ENCODE measurements around the gene CREB3L4.
A peak's percentile ranks its signal among the peaks of the same experiment; 100 is the strongest.
"Not testable (repeated sequence)": the region's sequence is repeated elsewhere in the genome, so short reads cannot be mapped to it uniquely, and the experiment has no call there.

The CREB3L4 gene

DNA sequence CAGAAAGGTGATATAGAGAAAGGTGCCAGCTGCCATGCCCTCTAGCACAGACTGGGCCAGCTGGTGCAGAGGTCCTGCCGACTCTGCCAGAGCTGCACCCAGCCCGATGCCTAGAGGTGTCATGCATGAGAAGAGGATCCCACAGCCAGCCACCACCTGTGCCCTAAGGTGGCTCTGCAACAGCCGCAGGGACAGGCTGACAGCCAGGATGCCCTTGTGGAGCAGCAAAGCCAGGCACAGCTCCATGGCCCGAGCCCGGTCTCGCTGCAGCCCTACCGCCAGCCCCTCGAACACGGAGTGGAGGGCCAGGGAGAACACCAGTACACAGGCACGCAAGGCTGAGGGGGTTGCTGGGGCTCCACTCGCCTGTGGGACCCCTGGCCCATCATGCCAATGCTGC, 7.5 kb upstream of the CREB3L4 start:
- DNase-seq, result no peak

DNA sequence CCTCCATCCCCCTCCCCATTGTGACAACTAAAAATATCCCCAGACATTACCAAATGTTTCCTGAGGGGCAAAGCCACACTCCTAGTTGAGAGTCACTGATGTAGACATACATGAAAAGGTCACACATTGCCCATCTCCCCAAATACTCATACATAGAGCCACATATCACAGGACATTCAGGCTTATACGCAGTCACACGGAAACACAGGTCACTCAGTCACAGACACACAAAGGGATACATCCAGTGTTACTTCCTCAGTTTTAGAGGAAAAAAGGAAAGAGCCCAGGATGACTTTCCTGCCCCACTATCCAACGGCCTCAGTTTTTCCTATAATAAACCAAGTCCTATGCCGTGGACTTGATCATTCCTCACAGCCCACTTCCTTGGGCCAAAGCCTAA, 6.3 kb upstream of the CREB3L4 start:
- DNase-seq, result no peak

DNA sequence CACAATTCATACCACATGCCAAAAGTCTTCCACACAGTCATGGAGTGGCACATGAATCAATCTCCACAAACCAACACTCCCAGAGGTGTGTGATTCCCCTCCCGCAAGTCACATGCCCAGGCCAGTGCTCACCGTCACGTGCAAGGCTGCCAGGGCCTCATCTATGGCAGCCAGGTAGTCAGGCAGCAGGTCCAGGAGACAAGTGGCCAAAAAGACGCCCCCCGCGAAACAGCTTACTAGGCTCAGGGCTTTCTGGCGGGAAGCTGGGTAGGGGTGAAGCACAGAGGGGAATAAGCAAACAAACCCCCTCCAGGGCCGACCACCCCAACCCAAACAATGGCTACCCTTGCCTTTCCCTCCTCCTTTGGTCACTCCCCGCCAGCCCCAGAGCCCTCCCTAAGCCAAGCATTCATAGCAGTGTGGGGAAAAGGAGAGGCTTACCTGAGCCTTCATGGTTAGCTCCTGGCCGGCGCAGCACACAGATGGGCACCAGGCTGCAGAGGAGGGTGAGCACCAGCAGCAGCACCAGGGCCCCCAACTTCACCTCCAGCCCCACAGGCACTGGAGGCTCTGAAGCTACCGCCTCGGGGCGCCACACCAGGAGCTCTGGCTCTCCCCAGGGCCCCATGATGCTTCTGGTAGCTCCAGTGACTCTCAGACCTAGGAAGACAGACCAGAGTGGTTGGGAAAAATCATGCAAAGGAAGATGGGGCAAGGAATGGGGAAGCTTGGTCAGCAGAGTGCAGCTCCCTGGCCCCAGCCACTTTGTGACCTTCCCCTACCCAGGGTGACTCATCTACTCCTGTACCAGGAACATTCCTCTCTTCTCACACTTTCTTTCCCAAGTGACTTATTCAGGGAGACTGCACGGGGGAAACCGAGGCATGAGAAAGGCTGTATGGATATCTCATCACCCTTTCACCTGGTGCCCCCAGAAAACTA, 5.3 kb upstream of the CREB3L4 start:
- DNase-seq, result no peak

DNA sequence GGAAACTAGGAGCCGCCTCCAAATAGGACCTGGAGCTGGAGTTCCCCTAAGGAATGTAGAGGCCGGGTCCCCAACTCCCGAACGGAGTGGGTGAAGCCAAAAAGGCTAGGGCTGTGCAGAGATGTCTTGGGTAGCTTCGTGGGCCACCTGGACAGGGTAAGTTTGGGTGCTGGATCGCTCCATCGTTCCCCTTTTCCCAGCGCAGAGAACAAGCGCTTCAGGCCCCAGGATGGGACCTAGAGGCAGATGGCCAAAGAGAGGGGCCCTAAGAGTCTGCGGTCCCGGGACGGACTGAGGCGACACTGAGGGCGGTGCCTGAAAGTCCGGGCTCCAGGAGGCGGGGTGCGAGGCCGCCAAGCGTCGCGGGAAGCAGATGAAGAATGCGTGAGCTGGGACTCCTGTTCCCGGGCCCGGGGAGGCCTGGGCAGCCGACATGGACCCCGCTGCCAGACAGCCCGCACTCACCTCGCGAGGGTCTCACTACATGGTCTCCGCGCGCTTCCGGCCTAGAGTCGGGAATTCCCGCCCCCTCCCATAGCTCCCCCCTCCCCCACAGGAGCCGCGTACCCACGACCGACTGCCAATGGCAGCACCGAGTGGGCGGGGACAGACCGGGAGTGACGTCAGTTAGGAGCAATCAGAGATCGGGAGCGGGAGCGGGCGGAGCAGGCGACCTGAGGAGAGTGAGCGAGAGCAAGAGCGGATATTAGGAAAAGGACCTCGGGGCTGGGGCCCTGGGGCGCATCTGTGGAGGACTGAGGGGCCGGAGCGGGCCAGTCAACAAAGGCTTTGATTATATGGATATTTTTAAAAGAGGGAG, 4.5 kb upstream of the CREB3L4 start, which contains the start of gene SLC39A1:
Gene SLC39A1 (minus strand): TSS at position 508 of the 820 bp plus-strand sequence. CDS start 822 bp downstream, outside the sequence.
- peak; percentile 87 for DNase-seq

DNA sequence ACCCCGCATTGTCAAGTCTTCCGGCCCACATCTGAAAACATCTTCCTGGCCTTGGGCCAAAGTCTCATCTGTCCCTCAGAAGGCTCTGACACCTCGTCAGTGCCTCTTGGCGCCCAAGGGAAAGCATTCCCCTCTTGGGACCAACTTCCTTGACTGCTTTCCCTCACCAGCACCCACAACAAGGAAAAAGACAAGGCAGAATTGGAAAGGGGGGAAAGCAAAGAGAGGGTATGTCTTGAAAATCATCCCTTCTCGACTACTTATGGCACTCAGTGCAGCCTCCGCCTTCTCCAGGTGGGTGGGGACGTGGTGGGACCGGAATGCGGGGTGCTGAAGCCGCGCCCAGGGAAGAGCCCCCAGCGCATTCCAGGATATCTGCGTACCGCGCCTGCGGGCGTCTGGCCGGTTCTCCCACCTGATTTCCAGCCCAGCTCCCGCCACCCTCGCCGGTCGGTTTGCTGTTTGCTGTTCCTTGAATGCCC, 3.8 kb upstream of the CREB3L4 start:
- DNase-seq, result no peak

DNA sequence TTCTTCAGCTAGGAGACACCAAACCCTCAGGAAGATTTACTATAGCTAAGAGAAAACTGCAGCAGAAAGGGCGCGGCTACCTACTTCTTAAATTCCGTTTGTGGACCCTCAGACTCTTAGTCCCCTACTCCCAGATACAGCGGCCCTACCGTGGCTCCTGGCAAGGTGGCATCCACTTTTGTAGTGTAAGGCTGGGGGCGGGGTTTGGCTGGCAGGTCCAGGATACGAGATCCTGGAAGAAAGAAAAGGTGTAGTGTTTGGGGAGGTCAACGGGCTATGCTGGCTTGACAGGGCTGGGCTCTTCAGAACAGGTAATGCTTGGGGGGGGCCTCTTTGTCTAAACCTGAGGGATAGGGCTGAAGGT, 280 bp downstream of the CREB3L4 start:
- DNase-seq, result no peak

DNA sequence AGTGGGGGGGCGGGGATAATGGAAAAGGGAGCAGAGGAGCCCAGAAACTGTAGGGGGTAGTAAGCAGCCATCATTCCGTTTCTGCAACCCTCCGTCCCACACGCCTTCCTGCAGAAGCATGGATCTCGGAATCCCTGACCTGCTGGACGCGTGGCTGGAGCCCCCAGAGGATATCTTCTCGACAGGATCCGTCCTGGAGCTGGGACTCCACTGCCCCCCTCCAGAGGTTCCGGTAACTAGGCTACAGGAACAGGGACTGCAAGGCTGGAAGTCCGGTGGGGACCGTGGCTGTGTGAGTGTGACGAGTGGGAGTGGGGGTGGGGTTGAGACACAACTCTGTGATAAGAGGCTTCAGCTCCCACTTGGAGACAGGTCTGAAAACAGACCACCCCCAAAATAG, 706 bp downstream of the CREB3L4 start:
- DNase-seq, result no peak

DNA sequence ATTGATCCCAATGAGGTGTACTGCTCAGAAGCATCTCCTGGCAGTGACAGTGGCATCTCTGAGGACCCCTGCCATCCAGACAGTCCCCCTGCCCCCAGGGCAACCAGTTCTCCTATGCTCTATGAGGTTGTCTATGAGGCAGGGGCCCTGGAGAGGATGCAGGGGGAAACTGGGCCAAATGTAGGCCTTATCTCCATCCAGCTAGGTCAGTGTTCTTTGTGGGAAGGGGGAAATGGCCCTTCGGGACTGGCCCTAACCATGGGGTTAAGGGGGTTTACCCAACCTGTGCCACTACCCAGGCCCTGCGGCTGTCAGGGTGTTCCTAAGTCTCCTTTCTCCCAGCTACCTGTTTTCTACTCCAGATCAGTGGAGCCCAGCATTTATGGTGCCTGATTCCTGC, 1.3 kb downstream of the CREB3L4 start:
- no peak for DNase-seq

DNA sequence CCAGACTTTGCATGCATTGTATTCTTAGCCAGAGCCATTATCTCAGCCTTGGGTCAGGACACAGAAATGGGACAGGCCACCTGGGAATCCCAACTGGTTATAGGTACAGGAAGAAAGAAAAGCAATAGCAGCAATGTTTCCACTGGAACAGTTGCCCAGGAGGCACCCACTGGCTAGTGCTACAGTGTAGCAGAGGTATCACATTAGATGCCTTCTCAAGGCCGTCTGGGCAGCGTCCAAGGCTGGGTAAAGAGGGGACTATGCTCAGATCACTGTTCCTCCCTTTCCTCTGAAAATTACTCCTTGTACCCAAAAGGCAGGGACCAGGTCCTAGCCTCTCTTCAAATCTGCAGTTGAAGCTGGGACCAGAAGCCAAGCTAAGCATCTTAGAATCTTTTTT, 2.6 kb downstream of the CREB3L4 start:
- no peak for DNase-seq

DNA sequence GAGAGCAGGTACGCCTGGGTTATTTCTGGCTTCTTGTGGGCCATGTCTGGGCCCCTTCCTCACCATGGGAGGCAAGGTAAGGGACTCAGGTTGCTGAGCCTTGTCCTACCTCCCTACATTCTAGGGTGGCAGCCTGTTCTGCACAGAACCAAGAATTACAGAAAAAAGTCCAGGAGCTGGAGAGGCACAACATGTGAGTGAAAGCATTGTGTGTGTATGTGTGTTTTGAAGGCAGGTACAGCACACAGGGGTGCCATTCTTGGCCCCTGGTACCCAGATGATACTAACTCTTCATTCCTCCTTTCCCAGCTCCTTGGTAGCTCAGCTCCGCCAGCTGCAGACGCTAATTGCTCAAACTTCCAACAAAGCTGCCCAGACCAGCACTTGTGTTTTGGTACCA, 5.4 kb downstream of the CREB3L4 start:
- no peak for DNase-seq

DNA sequence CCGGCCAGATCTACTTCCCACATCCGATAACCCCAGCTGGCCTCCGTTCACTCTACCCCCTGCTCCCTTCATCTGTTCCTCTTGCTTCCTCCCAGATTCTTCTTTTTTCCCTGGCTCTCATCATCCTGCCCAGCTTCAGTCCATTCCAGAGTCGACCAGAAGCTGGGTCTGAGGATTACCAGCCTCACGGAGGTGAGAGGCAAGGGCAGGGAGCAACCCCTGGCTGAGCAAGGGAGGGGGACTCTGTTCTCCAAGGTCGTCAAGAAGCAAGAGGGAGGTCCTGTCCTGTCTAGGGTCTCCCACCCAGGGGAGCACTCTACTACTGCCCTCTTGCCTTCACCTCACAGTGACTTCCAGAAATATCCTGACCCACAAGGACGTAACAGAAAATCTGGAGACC, 5.8 kb downstream of the CREB3L4 start:
- DNase-seq, result no peak

DNA sequence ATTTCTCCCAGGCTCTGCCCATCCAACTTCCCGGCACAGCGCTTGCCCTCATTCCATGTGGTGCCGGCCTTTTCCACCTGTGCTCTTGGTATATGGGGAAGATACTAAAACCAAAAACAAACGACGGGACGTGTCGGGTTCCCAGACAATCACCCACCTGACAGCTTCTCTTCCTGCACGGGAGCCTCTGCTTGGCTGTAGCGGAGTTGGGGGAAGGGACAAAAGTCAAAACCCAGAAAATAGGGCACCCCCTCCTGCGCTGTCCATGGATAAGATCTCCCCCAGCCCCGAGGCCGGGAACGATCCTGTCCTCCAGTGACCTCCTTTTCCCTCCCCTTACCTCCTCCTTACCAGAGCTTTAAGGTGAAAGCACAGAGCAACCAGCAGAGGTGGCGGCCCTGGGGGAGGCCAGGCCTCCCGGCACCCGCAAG, 9.1 kb downstream of the CREB3L4 start:
- no peak for DNase-seq

DNA sequence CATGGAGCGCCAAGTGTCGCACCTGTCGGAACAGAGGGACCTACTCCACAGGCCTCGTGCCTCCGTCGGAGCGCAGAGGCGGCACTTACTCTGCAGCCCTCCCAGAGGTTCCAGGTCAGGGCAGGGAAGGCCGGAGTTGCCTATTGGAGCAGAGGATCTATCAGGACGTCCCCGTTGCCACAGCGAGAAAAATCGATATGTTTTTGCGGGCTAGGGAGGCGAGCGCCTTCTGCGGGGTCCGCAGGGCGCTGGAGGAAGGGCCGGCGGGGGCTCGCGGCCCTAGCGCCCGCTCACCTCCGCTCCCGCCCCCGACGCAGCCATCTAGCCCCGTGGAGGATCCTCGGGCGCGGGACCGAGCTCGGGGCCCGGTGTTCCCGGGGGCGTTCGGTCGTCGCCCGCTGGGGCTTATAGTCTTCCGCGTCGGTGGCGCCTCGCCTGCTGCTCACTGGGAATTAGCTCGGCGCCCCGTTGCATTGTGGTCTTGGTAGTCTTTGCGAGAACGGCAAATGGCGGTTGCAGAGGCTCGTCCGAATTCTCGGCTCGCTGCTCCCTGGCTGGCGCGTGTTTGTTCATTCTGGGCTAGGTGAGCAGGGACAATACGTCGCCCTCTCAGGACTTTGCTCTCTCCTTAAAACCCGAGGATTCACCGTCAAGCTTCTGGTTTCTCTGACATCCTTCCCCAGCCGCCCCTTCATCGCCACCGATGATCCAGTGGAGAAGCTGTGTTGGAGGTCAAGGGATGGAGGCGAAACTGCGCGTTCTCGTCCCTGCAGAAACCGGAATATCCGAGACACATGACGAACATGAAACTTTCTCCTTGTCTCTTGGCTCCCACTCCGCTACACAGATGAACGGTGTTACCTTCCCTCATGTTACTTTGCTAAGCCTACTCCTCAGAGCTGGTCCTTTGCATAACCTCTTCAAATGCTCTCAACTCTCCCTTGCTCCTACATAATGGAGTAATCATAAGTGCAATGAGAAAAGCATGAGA, 9.8 kb downstream of the CREB3L4 start, which contains the start of gene JTB:
Gene JTB (minus strand): TSS at position 425 of the 991 bp plus-strand sequence. CDS start 422 bp downstream, at position 3.
- no peak for DNase-seq

DNA sequence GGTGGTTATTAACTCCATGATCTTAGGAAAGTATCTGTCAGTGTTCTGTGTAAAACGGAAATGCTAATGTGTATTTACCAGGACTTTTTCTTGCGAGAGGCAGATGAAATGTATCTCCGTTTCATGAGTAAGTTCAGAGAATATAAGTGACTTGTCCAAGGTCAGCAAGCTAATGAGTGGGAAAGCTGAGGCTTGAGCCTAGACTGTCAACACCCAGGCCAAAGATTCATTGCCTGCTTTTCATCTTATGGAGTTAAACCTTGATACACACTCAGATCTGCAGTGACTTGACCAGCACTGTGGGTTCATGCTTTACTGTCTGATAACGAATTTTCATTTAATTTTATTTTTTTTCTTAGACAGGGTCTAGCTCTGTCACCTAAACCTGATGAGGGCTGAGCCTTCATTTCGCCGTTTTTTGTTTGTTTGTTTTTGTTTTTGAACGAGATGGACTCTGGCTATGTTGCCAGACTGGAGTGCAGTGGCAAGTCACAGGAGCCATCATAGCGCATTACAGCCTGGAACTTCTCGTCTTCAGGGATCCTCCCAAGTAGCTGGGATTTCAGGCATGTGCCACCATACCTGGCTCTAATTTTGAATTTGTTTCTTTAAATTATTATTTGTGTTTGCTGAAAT, 10.7 kb downstream of the CREB3L4 start:
- no peak for DNase-seq

DNA sequence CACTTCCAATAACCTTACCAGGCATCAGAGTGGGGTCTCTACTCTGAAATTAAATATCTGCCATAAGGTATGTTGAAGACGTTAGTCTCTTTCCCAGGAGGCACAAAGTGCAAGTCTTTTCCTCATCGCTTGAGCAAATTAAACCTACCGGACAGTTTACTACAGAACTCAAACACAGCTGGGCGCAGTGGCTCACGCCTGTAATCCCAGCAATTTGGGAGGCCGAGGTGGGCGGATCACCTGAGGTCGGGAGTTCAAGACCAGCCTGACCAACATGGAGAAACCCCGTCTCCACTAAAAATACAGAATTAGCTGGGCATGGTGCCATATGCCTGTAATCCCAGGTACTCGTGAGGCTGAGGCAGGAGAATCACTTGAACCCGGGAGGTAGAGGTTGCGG, 11.4 kb downstream of the CREB3L4 start:
- not testable (repeated sequence) for DNase-seq

DNA sequence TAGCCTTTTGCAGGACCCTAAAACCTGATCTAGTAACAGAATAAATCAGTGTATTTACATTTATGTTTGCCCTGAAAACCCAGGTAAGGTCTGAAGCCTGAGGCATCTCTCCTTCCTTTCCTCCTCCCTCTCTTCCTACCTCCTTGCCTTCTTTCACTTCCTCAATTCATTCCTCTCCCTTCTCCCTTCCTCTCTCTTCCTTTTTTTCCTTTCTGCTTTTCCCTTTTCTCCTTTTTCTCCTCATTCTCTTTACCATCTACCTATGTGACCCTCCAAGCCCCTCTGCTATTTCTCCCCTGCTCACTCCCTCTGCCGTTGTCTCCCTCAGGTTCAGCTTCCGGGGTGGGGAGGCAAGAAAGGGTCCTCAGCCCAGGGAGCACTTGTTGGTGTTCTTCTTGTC, 14.0 kb downstream of the CREB3L4 start:
- DNase-seq, result not testable (repeated sequence)

DNA sequence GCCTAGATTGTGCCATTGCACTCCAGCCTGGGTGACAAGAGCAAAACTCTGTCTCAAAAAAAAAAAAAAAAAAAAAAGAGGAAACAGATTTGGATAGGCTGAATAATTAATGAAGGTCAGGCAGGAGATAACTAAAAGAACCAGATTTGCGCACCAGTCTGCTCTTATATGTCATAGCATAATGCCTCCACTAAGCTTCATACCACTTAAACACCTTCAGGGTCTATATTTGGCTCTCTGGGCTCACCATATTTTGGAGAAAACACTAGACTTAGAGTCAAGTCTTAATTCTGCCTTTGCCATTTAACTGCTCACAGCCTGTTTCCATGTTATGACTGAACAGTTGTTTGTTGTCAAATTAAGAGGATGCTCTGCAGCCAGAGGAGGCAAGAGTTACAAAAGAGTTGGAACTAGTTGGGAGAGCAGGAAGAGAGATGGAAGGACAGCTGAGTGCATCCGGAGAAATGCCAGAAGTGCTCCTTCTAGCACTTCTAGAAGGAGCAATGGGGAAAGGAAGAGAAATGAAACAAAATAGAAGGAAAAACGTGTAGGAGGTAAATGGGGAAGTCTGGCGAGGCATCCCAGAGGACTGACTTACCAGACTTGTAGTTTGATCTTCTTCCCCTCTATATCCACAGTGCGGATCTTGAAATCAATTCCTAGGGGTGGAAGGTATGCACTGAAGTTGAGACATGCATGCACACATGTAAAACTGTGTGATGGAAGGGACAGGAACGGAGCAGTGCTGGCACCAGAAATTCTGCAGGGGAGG, 16.6 kb downstream of the CREB3L4 start:
- DNase-seq, result no peak

DNA sequence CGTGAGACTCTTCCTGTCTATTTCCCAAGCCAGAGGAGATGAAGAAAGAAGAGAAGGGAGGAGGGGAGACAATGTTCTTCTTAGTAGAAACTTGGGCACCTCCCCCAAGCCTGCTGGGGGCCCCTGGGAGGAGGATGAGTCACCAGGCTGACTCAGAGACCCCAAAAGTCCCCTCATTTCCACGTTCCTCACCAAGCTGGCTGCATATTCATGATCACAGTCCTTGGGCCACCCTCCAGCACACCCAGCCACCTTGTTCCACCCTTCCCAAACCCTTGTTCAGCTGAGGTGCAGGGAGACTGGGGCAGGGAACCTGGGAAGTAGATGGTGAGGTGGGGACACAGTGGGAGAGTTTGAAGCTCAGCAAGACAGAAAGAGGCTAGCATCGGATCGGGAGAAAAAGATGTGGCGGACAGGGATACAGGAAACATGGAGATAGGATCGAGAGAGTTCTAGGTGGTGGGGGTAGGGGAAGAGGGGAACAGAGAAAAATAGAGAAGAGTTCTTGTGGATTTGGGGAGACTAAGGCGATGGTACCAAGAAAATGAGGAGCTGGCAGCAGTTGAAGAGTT, 17.7 kb downstream of the CREB3L4 start:
- DNase-seq, result no peak

DNA sequence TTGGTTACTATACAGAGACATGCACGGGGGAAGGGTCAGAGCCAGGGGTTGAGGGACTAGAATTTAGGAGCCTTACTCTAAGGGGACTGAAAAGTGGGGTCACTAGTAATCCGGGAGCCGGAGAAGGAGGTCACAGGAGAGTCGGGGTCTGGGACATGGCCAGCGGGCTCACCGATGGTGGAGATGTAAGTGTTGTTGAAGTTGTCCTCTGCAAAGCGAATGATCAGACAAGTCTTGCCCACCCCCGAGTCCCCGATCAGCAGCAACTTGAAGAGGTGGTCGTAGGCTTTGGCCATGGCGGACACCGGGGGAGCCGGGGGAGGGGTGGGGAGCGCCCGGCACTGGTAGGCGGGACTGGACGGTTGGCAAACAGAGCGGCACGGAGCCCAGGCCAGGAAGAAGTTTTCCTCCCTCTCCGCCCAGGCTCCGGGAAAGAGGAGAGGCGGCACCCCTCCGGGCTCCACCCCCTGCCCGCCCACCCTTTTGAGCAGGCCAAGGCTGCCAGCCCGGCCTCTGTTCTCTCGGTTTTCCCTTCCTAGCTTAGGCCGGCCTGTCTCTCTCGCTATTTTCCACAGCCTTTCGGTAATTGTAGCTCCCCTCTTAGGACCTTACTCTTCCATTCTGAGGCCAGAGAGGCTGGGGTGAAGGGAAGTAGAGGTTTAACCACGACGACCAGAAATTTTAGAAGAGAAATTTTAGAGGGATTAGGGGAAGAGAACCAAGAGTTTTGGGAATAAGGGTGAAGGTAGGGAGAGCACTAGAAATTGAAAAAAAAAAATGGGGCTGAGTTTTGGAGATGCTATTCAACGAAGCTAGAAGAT, 18.4 kb downstream of the CREB3L4 start, which contains the start of gene RAB13:
Gene RAB13 (minus strand): TSS at position 399 of the 821 bp plus-strand sequence. CDS start 103 bp downstream, at position 296.
- peak; percentile 63 for DNase-seq

Measured in GOT3 (cell line).